Loucy (cell line): ENCODE data around the gene ATF1.
"Not testable (repeated sequence)": the region's sequence is repeated elsewhere in the genome, so short reads cannot be mapped to it uniquely, and the experiment has no call there.

ENCODE experiments used
- H2AFZ ChIP-seq: fragments of 200-600 bp; sonication (generic); 2 replicates; pipeline ENCODE4 v1.6.0; 2016; ENCODE audit warnings: antibody characterized with exemption, mild to moderate bottlenecking, low read length, moderate library complexity
- H3F3A ChIP-seq: fragments of 200-600 bp; 2 replicates; pipeline ENCODE4 v1.6.0; 2016; ENCODE audit warnings: antibody characterized with exemption, low read depth, mild to moderate bottlenecking
- H3K27me3 ChIP-seq: fragments of 200-600 bp; sonication (generic); 2 replicates; pipeline ENCODE4 v1.6.1; 2014; ENCODE audit warnings: low read length, mild to moderate bottlenecking; ENCODE audit not compliant: insufficient read depth, poor library complexity, severe bottlenecking
- H3K36me3 ChIP-seq: fragments of 200-600 bp; sonication (generic); 2 replicates; pipeline ENCODE4 v1.6.1; 2016; ENCODE audit warnings: low read length; ENCODE audit not compliant: insufficient read depth
- H3K4me1 ChIP-seq: fragments of 200-600 bp; sonication (generic); 2 replicates; pipeline ENCODE4 v1.5.1; 2014; ENCODE audit warnings: low read length, mild to moderate bottlenecking; ENCODE audit not compliant: insufficient read depth, poor library complexity, severe bottlenecking
- H3K4me2 ChIP-seq: fragments of 200-600 bp; sonication (generic); 2 replicates; pipeline ENCODE4 v1.6.0; 2014; ENCODE audit warnings: antibody characterized with exemption, low read length, low read depth, mild to moderate bottlenecking; ENCODE audit not compliant: poor library complexity, severe bottlenecking
- H3K4me3 ChIP-seq: fragments of 200-600 bp; sonication (generic); 2 replicates; pipeline ENCODE4 v1.5.1; 2014; ENCODE audit warnings: low read length, mild to moderate bottlenecking, mixed read lengths; ENCODE audit not compliant: poor library complexity, severe bottlenecking
- H3K79me2 ChIP-seq: fragments of 200-600 bp; sonication (generic); 2 replicates; pipeline ENCODE4 v1.6.1; 2014; ENCODE audit warnings: low read length; ENCODE audit not compliant: insufficient read depth
- H3K9ac ChIP-seq: fragments of 200-600 bp; sonication (generic); 2 replicates; pipeline ENCODE4 v1.6.0; 2014; ENCODE audit warnings: mild to moderate bottlenecking, low read depth, low read length, moderate library complexity; ENCODE audit not compliant: poor library complexity, severe bottlenecking
- H3K9me2 ChIP-seq: fragments of 200-600 bp; sonication (generic); replicated peaks from 2 replicates; pipeline ENCODE4 v1.6.1; 2016; ENCODE audit warnings: low read depth, low read length, mixed read lengths
- H3K9me3 ChIP-seq: fragments of 200-600 bp; sonication (generic); 2 replicates; pipeline ENCODE4 v1.6.1; 2014; ENCODE audit warnings: mild to moderate bottlenecking, antibody characterized with exemption, low read length, low read depth; ENCODE audit not compliant: insufficient read depth
- H4K20me1 ChIP-seq: fragments of 200-600 bp; sonication (generic); 2 replicates; pipeline ENCODE4 v1.6.0; 2014; ENCODE audit warnings: antibody characterized with exemption, low read length, mild to moderate bottlenecking; ENCODE audit not compliant: insufficient read depth, poor library complexity, severe bottlenecking
- EZH2phosphoT487 ChIP-seq: fragments of 200-600 bp; IDR thresholded peaks from 2 replicates; pipeline ENCODE4 v1.6.1; 2018; ENCODE audit warnings: antibody characterized with exemption, mild to moderate bottlenecking, moderate library complexity, borderline replicate concordance
- TF ChIP-seq, protein P1 (sequence below): fragments of 200-600 bp; sonication (generic); conservative IDR thresholded peaks from 2 replicates; pipeline ENCODE4 v1.5.1; 2014; ENCODE audit warnings: mild to moderate bottlenecking, antibody characterized with exemption, low read length

Gene ATF1

DNA sequence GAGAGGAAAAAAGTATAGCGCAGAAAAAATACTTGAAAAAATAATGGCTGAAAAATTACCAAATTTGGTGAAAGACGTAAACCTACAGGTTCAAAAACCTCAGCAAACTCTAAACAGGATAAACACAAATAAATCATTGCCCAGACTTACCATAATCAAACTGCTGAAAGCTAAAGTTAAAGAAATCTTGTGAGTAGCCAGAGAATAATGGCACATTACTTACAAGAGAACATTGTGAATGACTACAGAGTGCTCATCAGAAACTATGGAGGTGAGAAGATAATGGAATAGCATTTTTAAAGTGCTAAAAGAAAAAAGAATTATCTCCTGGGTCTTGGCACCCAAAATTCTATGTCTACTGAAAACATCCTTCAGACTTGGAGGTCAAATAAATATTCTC, 36.0 kb downstream of the ATF1 start:
- no peaks in the 10 kb centered on the region for H3K27me3 ChIP-seq
- no peak overlapping the region for H3K4me3 ChIP-seq
- H2AFZ ChIP-seq = no peak overlapping the region
- H3K4me2 ChIP-seq = no peak overlapping the region
- peaks cover 68% of the 10 kb centered on the region for H3K36me3 ChIP-seq
- no peaks in the 10 kb centered on the region for H3F3A ChIP-seq
- H3K79me2 ChIP-seq = peaks cover 3% of the 10 kb centered on the region; the same call in 1 of the 2 replicates
- no peak overlapping the region for H3K9ac ChIP-seq
- peaks cover 11% of the 10 kb centered on the region; the same call in 1 of the 2 replicates for H3K9me3 ChIP-seq
- no peaks in the 10 kb centered on the region for H3K9me2 ChIP-seq
- H3K4me1 ChIP-seq = no peaks in the 10 kb centered on the region
- peaks cover 10% of the 10 kb centered on the region for H4K20me1 ChIP-seq
- TF ChIP-seq, protein P1, sequence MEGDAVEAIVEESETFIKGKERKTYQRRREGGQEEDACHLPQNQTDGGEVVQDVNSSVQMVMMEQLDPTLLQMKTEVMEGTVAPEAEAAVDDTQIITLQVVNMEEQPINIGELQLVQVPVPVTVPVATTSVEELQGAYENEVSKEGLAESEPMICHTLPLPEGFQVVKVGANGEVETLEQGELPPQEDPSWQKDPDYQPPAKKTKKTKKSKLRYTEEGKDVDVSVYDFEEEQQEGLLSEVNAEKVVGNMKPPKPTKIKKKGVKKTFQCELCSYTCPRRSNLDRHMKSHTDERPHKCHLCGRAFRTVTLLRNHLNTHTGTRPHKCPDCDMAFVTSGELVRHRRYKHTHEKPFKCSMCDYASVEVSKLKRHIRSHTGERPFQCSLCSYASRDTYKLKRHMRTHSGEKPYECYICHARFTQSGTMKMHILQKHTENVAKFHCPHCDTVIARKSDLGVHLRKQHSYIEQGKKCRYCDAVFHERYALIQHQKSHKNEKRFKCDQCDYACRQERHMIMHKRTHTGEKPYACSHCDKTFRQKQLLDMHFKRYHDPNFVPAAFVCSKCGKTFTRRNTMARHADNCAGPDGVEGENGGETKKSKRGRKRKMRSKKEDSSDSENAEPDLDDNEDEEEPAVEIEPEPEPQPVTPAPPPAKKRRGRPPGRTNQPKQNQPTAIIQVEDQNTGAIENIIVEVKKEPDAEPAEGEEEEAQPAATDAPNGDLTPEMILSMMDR = no peak
- no peak for TF ChIP-seq EZH2phosphoT487

DNA sequence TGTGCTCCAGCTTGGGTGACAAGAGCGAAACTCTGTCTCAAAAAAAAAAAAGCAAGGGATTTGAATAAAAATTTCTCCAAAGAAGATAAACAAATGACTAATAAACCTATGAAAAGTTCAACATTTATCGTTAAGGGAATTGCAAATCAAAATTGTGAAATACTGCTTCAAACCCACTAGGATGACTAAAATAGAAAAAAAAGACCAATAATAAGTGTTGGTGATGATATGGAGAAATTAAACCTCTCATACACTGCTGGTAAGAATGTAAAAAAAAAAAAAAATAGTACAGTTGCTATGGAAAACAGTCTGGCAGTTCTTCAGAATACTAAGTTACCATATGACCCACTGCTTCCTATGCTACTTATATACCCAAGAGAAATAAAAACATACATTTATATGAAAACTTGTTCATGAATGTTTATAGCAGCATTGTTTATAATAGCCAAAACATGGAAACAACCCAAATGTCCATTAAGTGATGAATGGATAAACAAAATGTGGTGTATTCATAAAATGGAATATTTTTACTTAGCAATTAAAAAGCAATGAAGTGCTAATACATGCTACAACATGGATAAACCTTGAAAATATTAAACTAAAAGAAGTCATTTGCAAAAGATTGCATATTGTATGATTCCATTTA, 39.5 kb downstream of the ATF1 start:
- Histone ChIP-seq H3K9me3 (peaks cover 11% of the 10 kb centered on the region; the same call in 1 of the 2 replicates), H3K79me2 (no peaks in the 10 kb centered on the region), H3K4me2 (no peak overlapping the region), H2AFZ (no peak overlapping the region), H3K27me3 (no peaks in the 10 kb centered on the region), H4K20me1 (peaks cover 4% of the 10 kb centered on the region), H3K36me3 (peaks cover 54% of the 10 kb centered on the region), H3K9me2 (no peaks in the 10 kb centered on the region), H3K4me1 (no peaks in the 10 kb centered on the region), H3F3A (no peaks in the 10 kb centered on the region), H3K9ac (no peak overlapping the region), H3K4me3 (no peak overlapping the region)
- TF ChIP-seq EZH2phosphoT487 = no peak
- TF ChIP-seq, protein P1 = no peak

DNA sequence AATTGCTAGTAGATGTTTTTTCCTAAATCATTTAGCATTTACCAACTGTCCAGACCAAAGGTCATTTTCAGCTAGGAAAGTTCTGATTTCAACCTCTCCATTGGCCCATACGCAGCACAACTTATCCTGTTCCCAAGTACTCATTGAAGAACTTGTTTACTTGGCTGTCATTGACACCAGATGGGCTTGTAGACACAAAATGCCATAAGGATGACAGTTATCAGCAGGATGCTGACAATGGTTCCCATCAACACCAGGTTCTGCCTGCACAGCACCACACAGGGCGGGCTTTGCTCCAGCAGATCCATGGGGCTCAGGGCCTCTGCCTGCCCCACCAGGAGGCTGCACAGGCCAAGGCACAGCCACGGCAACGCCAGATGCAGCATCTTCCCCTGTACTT, 42.3 kb downstream of the ATF1 start:
- Histone ChIP-seq H2AFZ (no peak overlapping the region), H3K36me3 (peaks cover 48% of the 10 kb centered on the region), H3K79me2 (no peaks in the 10 kb centered on the region), H3K4me1 (no peaks in the 10 kb centered on the region), H3K9ac (no peak overlapping the region), H3K4me2 (no peak overlapping the region), H4K20me1 (peaks cover 4% of the 10 kb centered on the region), H3K9me3 (no peaks in the 10 kb centered on the region), H3F3A (no peaks in the 10 kb centered on the region), H3K27me3 (no peaks in the 10 kb centered on the region), H3K4me3 (no peak overlapping the region), H3K9me2 (no peaks in the 10 kb centered on the region)
- TF ChIP-seq, protein P1 = no peak
- no peak for TF ChIP-seq EZH2phosphoT487

DNA sequence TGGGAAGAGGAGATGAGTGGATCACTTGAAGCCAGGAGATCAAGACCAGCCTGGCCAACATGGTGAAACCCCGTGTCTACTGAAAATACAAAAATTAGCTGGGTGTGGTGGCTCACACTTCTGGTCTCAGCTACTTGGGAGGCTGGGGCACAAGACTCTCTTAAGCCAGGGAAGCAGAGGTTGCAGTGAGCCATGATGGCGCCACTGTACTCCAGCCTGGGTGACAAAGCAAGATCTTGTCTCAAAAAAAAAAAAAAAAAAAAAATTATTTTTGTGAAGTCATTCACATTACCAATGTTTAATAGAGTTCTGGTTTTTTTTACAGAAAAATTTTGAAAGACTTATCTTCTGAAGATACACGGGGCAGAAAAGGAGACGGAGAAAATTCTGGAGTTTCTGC, 45.2 kb downstream of the ATF1 start:
- H3K4me2 ChIP-seq, H3K9ac ChIP-seq, H3K27me3 ChIP-seq, H3K9me2 ChIP-seq, H4K20me1 ChIP-seq, H3K79me2 ChIP-seq, H3K9me3 ChIP-seq, H3K4me1 ChIP-seq, H2AFZ ChIP-seq, H3F3A ChIP-seq, H3K4me3 ChIP-seq: not testable (repeated sequence)
- peaks cover 49% of the 10 kb centered on the region; the same call in 1 of the 2 replicates for H3K36me3 ChIP-seq

DNA sequence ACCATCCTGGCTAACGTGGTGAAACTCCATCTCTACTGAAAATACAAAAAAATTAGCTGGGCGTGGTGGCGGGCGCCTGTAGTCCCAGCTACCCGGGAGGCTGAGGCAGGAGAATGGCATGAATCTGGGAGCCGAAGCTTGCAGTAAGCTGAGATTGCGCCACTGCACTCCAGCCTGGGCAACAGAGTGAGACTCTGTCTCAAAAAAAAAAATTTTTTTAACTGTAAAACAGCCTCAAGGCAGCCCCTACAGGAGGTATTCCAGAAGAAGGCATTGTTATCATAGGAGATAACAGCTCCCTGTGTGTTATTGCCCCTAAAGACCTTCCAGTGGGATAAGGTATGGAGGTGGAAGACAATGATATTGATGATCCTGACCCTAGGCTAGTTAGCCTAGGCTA, 51.0 kb downstream of the ATF1 start:
- H3F3A ChIP-seq, H3K4me2 ChIP-seq, H3K4me1 ChIP-seq, H3K9ac ChIP-seq, H3K4me3 ChIP-seq, H2AFZ ChIP-seq, H3K9me2 ChIP-seq, H3K79me2 ChIP-seq, H4K20me1 ChIP-seq, H3K27me3 ChIP-seq, H3K9me3 ChIP-seq: not testable (repeated sequence)
- peaks cover 82% of the 10 kb centered on the region for H3K36me3 ChIP-seq
